Myocyte (in vitro differentiated cells): ENCODE data around the gene ADIG. TPM values are rescaled to one million over a fixed set of nuclear protein-coding genes. Genes with fewer than 3 reads are reported as not detected.
A peak's percentile ranks its signal among the peaks of the same experiment; 100 is the strongest.
"Not testable (repeated sequence)": the region's sequence is repeated elsewhere in the genome, so short reads cannot be mapped to it uniquely, and the experiment has no call there.

Experiments used
- DNase-seq: peaks from one replicate; pipeline ENCODE4 v3.0.0-alpha.2; 2012; ENCODE audit warnings: low read depth
- total RNA-seq: library from RNA; depleted of rRNA; stranded (reverse); fragments of >200 nt; gene quantifications from 2 replicates; pipeline ENCODE4 v1.2.3, GENCODE V29; 2014

Gene ADIG
- total RNA-seq, 1 donor from 2014 or later = not detected

- no peak for DNase-seq
These were observed 11.1 kb upstream of the ADIG start for GRCh38 chr20:38569747-38570525.

DNA sequence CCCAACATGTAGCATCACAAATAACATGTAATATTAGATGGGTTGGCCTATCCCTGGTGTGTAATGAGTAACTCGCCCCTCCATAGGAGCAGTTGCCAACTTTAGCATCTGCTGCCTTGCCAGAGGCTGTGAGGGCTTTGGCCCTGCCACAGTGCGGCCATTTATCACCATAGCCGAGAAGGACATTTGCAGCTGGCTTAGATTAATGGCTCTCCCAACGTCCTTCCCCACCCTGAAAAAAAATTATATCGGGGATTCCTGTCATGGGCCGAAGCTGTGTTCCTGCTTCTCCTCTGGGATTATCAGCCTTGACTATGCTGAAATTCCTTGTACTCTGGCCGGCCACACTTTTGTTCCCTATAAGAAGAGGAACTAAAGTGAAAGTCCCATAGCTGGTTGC is 7.6 kb upstream of the ADIG start:
- peak; percentile 84 for DNase-seq

DNA sequence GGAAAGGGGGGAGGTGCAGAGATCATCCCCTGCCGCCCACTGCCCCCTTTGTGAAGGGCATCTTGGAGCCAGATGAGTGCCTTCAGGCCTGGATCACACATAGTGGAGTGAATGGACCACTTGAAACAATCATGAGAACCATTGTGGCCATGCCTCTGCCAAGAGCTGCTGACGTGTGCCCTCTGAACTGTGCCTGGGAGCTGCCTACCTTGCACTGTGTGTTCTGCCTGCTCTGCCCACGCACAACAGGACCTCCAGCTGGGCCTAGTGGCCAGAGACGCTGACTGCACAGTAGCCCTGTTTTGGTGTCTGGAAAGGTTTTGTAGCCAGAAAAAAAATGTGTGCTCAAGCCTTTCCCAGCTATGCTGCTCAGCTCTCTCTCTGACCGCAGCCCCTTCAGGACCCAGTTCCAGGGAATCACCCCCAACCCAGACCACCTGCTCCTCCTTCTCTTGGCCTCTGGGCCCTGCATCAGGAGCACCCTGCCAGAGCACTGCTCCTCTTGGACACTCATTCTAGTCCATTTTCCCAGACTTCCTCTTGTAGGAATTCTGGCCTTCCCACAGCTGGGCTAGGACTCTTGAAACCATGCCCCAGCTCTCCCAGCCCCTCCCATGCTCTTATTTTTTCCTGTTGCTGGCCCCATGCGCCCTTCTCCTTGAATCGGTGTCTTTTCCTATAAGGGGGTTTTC is 1.6 kb upstream of the ADIG start:
- no peak for DNase-seq

DNA sequence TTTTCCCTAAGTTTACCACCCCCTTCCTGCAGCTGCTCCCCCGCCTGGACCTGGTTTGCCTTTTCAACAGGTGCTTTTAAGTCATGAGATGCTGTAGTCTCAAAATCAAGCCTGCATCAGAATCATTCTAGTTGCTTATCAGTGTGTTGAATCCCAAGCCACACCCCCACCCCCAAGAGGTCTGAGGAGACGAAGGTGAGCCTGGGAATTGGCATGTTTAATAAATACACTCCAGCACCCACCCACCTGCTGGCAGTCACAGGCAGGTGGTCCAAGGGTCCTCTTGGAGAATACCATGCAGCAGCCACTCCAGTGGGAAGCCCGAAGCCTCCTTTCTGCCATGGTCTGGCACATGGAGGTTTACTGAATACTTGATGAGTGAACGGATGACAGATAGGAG is 1.1 kb upstream of the ADIG start:
- no peak for DNase-seq

- DNase-seq = no peak
These were observed 897 bp downstream of the ADIG start for GRCh38 chr20:38581830-38582358.

DNA sequence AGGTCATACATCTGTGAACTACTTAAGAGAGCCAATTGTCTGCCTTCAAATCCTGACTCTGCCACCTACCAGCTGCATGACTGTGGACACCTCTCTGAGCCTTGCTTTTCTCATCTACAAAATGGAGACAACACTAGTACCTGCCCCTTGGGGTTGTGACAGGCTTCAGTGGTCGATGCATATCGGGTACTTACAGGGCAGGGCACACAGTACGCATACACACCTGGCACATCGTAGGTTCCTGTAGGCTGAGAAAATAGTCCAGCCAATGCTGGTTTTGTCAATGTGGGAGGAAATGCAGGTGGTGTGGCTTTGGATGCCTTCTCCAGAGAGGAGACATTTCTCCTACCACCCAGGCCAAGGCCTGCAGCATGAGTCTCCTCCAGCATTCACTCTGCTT is 2.3 kb downstream of the ADIG start:
- DNase-seq = no peak

DNA sequence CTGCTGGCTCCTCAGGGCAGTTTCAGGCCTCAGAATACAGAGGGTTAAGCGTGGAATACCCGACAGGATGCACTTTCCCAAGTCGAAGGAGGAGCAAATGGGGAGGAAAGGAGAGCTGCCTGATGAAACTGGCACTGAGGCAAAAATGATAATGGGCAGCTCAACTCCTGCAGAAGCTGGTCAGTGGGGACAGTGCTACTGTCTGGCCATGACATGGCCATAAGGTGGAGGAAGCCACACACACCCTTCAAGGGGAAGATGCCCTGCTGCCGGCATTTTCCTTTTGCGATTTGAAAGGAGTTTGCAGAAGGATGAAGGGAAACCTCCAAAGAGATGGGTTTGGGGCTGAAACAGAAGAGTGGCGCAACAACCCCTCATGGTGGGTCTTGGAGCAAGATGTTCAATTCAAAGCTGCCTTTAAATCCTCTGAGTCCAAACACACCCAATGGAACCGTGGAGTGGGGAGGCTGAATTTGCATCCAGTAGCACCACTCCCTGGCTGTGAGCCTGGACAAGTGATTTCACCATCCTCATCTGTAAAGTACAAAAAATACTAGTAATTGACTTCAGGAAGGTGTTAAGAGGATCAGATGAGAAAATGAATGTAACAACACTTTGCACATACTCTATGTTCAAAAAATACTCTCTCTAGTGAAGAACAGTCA is 3.2 kb downstream of the ADIG start:
- no peak for DNase-seq

DNA sequence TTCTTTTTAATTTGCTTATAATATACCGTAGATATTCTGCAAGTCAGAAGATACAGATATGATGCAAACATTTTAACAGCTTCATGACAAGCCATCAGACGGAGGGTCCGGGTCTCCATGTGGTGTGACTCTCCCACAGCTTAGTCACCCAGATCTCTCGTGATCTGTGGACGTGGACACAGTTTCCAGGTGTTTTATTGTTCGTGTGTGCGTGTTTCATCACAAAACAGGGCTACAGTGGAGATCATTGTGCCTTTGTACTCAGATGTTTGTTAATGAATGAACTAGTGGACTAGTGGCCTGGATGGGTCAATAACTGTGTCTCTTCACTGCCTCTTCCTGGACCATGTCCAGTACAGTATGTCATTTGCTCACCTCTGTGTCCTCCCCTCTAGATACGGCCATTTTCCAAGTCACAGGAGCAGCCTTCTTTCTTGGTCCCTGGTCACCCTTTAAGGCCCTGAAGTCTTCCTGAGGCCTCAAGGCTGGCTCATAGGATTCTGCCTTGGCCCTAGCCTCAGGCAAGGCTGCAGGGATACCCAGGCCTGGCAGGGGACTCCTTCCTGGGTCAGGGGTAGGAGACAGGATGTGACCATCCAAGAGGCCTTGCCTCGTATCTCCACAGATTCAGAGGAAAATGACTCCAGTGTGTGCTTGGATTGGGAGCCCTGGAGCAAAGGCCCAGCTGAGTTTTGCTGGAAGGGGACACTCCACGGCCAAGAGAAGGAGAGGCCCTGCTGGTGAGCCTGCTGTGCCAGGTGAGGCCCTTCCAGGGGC is 4.6 kb downstream of the ADIG start:
- DNase-seq = no peak

DNA sequence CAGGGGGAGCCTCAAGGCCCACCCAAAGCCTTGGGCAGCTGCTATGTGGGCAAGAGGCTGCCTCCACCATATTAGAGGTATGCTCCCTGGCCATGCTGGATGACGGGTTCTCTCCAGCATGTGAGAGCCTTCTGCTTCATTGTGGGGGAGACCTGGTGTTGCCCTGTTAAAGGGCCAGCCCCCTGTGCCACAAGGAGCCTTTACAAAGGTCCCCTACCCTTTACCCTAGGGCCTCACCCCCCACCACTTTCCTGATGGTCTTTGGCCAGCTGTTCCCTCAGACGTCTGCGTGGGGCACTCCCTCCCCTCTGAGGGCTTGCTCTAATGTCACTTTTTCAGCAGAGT is 5.2 kb downstream of the ADIG start:
- DNase-seq = no peak

- DNase-seq = no peak
These were observed 7.3 kb downstream of the ADIG start for GRCh38 chr20:38588303-38588702.

DNA sequence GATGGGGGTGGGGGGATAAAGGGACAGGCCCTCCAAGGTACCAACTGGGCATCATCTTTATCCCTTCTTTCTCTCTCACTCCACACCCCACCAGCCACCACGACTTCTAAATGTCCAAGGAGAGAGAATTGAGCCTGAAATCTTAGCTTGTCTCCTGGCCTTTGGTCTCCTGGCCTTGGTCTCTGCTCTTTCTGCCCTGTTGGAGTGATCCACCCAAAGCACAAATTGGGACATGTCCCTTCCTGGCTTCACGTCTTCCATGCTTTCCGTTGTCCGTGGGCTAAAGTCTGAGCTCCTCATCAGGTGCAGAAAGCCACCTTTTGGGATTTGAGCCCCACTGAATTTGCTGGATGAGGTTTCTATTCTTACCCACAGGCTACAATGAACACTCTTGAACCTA is 8.4 kb downstream of the ADIG start:
- no peak for DNase-seq

- DNase-seq = no peak
These were observed 9.1 kb downstream of the ADIG start for GRCh38 chr20:38589967-38590675.

DNA sequence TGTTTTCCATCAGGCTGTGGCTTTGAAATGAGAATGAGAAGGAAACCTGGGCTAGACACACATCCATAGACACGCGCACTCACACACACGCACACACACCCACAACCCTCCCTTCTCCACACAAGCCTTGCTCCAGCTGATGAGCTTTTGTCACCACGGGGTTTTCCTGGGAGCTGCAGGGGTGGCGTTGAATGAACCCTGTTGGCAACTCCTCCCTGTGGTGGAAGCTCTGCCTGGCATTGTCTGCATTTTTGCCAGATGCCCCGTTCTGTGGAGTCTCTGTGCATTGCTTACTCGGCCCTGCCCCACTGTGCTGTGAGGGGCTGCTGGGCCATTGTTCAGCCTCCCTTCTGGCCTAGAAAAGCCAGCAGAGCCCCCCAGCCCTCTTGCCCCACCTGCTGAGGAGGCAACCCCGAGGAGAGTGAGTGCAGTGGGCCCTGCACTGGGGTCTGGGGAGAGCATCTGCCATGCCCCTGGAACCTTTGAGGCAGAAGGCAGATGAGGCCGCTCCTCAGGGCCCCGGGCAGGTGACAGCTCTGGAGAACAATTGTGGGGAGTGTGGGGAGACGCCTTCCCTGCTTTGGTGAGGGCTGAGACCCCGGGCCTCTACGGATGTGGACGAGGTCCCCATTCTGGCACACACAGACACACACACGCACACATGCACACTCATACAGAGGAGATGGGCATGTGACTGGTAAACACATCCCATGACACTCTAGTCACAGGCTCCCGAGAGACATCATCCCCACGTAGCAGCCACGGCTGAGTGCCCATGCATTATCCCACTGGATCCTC is 9.9 kb downstream of the ADIG start:
- DNase-seq = peak; percentile 31

DNA sequence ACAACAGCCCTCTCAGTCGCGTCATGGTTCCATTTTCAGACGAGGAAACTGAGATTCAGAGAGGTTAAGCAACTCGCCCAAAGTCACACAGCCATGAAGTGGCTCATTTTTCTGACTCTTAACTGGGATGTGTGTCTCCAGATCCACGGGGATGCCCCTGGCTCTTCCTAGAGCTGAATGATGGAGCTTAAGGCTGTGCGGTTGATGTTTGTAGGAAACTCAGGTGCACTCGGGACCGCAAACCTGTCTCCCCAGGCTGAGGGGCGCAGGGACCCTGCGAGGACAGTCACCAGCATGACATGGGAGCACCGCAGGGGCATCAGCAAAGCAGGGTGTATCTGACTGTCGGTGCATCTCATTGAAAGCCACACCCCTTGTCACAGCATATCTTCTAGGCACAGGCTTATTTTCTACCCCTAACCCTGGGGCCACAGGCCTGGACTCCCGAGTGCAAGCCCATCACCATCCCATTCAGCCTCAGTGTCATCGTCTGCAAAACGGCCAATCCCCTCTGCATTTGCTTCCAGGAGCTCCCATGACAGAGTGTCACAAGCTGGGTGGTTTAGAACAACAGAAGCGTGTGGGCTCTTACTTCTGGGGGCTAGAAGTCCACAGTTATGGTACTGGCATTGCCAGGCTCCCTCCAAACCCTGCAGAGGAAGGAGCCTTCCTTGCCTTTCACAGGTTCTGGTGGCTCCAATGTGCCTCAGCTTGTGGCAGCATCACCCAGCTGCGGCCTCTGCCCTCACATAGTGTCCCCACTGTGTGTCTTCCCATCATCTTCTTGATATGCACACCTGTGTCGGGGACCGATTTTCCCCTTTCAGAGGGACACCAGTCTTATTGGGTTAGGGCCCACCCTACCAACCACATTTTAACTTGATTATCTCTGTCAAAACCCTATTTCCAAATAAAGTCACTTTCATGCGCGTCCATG is 10.7 kb downstream of the ADIG start:
- no peak for DNase-seq

GRCh38 chr20:38592411-38592790 is 11.4 kb downstream of the ADIG start:
- not testable (repeated sequence) for DNase-seq

- DNase-seq = not testable (repeated sequence)
These were observed 13.3 kb downstream of the ADIG start for GRCh38 chr20:38594281-38594680.

DNA sequence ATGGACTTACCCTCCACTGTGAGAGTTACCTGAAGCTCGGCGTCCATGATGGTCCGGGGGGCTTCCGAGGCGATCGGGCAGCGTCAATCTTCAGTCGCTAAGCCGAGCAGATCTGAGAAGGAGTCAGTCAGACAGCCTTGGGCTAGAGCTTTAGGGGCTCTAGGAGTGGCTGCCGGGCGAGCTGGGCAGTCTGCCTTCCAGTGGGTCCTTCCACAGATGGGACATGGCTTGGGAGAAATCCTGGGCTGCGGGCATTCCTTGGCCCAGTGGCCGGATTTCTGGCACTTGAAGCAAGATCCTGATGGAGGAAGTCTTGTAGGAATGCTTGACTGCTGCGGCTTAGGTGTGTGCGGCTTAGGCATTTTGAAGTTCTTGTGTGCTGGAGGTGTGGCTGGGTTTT is 14.9 kb downstream of the ADIG start:
- not testable (repeated sequence) for DNase-seq

DNA sequence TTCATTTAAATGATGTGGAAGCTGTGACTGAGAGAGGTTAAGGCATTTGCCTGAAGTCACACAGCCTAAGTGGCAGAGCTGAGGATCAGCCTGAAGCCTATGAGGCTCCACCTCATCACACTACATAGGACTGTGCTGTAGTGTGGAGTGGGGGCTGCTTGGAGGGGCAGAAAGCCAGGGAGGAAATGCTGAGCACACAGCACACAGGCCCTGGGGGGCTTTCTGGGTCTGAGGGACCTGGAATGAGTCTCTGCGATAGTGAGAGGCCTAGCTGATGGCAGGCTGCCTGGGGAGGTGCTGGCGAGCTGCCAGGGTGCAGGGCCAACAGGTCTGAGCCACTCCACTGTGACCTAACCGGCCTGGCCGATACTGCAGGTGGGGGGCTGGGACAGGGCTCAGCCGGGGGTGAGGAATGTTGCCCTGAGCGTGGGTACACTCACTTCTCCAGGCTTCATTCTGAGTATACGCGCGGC is 18.4 kb downstream of the ADIG start:
- DNase-seq = no peak

- DNase-seq = no peak
These were observed 19.1 kb downstream of the ADIG start for GRCh38 chr20:38600057-38600456.
